Measurements from ENCODE around the gene FITM1.

The FITM1 gene

DNA sequence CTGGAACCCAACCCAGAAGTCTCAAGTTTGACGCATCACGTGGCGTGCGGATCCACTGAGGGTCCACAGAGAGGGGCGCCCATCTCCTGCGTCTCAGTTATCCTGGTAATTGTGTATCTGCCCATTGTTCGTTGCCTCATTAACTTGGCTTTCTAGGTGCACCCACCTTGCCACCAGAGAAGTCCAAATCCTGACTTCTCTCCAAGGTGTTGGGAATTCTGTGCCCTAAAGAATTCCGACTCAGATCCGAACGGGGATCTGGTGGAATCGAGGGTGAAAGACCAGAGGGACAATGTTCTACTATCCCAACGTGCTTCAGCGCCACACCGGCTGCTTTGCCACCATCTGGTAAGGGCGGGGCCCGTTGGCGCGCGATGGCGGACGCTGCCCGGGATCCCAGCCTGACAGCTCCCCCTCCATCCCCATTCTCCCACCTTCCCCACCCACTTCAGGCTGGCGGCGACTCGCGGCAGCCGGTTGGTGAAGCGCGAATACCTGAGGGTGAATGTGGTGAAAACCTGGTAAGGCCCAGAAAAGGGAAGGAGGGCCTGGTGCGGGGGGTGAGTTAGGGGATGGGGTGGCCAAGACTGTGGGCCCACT is 41.9 kb downstream of the FITM1 start:
- Histone ChIP-seq H3K27ac (ENCODE audit: low read length) (no peak overlapping the region), H3K4me1 (ENCODE audit: control insufficient read depth in 1 of 2, insufficient read depth in 2 of 2, low read length in 2 of 2) (peaks cover 0 to 7% of the 10 kb centered on the region in 2 donors), H3K36me3 (ENCODE audit: control insufficient read depth in 1 of 2, insufficient read depth in 2 of 2, low read length in 2 of 2) (peaks cover 13 to 15% of the 10 kb centered on the region in 2 donors), H3K9me3 (ENCODE audit: control insufficient read depth in 1 of 2, low read length in 2 of 2) (no peaks in the 10 kb centered on the region), H3K27me3 (ENCODE audit: low read depth, low read length) (no peaks in the 10 kb centered on the region), H3K4me3 (ENCODE audit: low read depth in 1 of 2, low read length in 2 of 2) (peak overlapping the region; percentile 23 to 60)

DNA sequence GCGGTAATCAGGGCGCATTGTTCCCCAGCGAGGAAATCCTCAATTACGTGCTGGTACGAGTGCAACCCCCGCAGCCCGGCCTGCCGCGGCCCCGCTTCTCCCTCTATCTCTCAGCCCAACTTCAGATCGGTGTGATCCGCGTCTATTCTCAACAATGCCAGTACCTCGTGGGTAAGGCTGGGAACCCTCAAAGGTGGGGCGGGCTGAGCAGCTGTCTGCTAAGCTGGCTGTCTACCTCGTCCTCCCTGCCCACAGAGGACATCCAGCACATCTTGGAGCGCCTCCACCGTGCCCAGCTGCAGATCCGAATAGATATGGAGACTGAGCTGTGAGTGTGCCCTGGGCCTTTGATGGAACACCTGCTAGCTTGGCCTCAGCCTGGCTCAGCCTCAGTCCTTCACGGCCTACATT is 42.4 kb downstream of the FITM1 start:
- Histone ChIP-seq H3K36me3 (ENCODE audit: control insufficient read depth in 1 of 2, insufficient read depth in 2 of 2, low read length in 2 of 2) (peaks cover 13 to 18% of the 10 kb centered on the region in 2 donors), H3K4me1 (ENCODE audit: control insufficient read depth in 1 of 2, insufficient read depth in 2 of 2, low read length in 2 of 2) (peaks cover 0 to 7% of the 10 kb centered on the region in 2 donors), H3K27ac (ENCODE audit: low read length) (no peak overlapping the region), H3K9me3 (ENCODE audit: control insufficient read depth in 1 of 2, low read length in 2 of 2) (no peaks in the 10 kb centered on the region), H3K4me3 (ENCODE audit: low read depth in 1 of 2, low read length in 2 of 2) (no peak overlapping the region), H3K27me3 (ENCODE audit: low read depth, low read length) (no peaks in the 10 kb centered on the region)

DNA sequence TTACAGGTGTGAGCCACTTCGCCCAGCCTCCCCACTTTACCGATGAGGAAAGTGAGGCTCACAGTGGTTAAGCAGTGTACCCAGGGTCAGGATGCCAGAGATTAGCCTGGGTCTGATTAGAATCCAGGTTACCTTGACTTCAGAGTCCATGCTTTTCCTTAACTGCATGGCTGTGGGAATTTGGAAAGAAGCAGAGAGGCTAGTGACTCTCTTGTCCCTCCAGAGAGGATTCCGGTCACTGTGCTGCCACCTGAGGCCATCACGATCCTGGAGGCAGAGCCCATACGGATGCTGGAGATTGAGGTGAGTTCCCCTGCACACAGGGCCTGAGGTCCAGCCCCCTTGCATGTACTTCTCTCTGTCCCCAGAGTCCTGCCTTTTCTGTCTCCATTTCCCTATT is 46.1 kb downstream of the FITM1 start:
- Histone ChIP-seq H3K4me3 (ENCODE audit: low read depth in 1 of 2, low read length in 2 of 2) (no peak overlapping the region), H3K36me3 (ENCODE audit: control insufficient read depth in 1 of 2, insufficient read depth in 2 of 2, low read length in 2 of 2) (peaks cover 27 to 53% of the 10 kb centered on the region in 2 donors), H3K27ac (ENCODE audit: low read length) (no peak overlapping the region), H3K4me1 (ENCODE audit: control insufficient read depth in 1 of 2, insufficient read depth in 2 of 2, low read length in 2 of 2) (peaks cover 0 to 10% of the 10 kb centered on the region in 2 donors), H3K27me3 (ENCODE audit: low read depth, low read length) (no peaks in the 10 kb centered on the region), H3K9me3 (ENCODE audit: control insufficient read depth in 1 of 2, low read length in 2 of 2) (no peaks in the 10 kb centered on the region)

DNA sequence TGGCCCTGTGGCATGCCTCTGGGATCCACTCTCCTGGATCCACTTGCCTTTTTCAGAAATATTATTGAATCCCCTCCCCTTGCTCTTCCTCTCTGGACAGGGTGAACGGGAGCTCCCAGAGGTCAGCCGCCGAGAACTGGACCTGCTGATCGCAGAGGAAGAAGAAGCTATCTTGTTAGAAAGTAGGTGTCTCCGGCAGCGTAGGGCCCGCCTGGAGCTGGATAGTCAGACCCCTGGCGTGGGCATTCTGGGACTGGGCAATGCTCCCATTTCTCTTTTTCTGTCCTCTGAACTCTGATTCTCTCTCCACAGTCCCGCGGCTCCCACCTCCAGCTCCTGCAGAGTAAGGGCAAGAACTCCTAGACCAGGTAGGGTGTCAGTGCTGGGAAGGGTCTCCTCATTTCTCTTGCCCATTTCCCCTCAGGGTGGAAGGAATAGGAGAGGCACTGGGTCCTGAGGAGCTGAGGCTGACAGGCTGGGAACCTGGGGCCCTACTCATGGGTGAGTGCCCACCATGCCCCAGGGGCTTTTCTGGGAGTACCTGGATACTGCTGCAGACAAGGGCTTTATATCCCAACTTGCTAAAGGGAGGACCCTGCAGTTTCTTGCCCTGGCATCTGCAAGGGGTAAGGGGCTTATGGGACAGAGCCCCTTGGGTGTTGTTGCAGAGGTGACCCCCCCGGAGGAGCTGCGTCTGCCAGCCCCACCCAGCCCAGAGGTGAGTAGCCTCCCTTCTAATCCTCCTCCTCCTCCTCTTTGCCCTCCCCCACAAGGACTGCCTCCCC is 46.8 kb downstream of the FITM1 start:
- Histone ChIP-seq H3K9me3 (ENCODE audit: control insufficient read depth in 1 of 2, low read length in 2 of 2) (no peaks in the 10 kb centered on the region), H3K4me1 (ENCODE audit: control insufficient read depth in 1 of 2, insufficient read depth in 2 of 2, low read length in 2 of 2) (peaks cover 0 to 6% of the 10 kb centered on the region in 2 donors), H3K36me3 (ENCODE audit: control insufficient read depth in 1 of 2, insufficient read depth in 2 of 2, low read length in 2 of 2) (peaks cover 33 to 60% of the 10 kb centered on the region in 2 donors), H3K4me3 (ENCODE audit: low read depth in 1 of 2, low read length in 2 of 2) (no peak overlapping the region), H3K27ac (ENCODE audit: low read length) (no peak overlapping the region), H3K27me3 (ENCODE audit: low read depth, low read length) (no peaks in the 10 kb centered on the region)

DNA sequence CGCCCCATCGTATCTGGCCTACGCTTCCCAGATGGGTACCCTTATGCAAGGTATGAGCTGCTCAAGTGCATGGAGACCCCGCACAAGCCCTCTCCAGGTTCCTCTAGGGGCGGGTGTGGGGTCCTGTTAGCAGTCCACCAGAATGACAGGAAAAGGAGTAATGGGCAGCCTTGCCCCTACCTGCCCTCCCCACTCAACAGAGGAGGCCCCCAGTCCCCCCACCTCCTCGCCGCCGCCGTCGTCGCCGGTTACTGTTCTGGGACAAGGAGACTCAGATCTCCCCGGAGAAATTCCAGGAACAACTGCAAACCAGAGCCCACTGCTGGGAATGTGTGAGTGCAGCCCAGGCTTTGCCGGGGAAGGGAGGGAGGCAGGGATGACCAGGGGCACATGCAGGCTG is 47.4 kb downstream of the FITM1 start:
- H3K4me3 ChIP-seq (ENCODE audit: low read depth in 1 of 2, low read length in 2 of 2), result no peak overlapping the region
- no peak overlapping the region for H3K27ac ChIP-seq (ENCODE audit: low read length)
- peaks cover 0 to 3% of the 10 kb centered on the region in 2 donors for H3K4me1 ChIP-seq (ENCODE audit: control insufficient read depth in 1 of 2, insufficient read depth in 2 of 2, low read length in 2 of 2)
- peaks cover 37 to 66% of the 10 kb centered on the region in 2 donors for H3K36me3 ChIP-seq (ENCODE audit: control insufficient read depth in 1 of 2, insufficient read depth in 2 of 2, low read length in 2 of 2)
- H3K27me3 ChIP-seq (ENCODE audit: low read depth, low read length), result no peaks in the 10 kb centered on the region
- no peaks in the 10 kb centered on the region for H3K9me3 ChIP-seq (ENCODE audit: control insufficient read depth in 1 of 2, low read length in 2 of 2)

DNA sequence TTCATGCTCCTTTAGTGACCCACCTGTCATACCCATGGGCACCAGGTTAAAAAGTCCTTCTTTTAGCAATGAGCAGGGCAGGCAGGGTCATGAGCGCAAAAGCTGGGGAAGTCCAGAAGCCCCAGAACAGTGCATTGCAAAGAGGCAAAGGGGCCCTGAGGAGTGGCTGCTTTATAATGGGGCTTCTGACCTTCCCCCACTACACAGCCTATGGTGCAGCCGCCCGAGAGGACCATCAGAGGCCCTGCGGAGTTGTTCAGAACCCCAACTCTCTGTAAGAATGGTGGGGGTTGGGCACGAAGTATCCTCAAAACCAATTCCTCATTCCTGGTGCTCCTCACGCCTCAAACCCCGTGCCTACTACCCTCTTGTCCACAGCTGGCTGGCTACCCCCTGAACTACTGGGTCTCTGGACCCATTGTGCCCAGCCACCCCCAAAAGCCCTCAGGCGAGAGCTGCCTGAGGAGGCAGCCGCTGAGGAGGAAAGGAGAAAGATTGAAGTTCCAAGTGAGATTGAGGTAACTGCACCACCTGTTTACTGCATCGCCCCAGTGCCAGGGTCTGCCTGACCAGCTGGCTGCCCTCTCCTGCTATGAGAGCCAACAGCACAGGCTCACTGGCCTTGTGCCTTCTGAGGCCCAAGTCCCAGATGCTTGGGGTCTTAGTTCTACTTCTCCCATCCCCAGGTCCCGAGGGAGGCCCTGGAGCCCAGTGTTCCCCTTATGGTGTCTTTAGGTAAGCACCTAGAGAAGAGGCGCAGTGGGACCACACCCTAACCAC is 48.1 kb downstream of the FITM1 start:
- no peaks in the 10 kb centered on the region for H3K9me3 ChIP-seq (ENCODE audit: control insufficient read depth in 1 of 2, low read length in 2 of 2)
- H3K27ac ChIP-seq (ENCODE audit: low read length), result no peak overlapping the region
- H3K4me1 ChIP-seq (ENCODE audit: control insufficient read depth in 1 of 2, insufficient read depth in 2 of 2, low read length in 2 of 2), result peaks cover 0 to 3% of the 10 kb centered on the region in 2 donors
- H3K36me3 ChIP-seq (ENCODE audit: control insufficient read depth in 1 of 2, insufficient read depth in 2 of 2, low read length in 2 of 2), result peaks cover 42 to 73% of the 10 kb centered on the region in 2 donors
- no peaks in the 10 kb centered on the region for H3K27me3 ChIP-seq (ENCODE audit: low read depth, low read length)
- H3K4me3 ChIP-seq (ENCODE audit: low read depth in 1 of 2, low read length in 2 of 2), result no peak overlapping the region

DNA sequence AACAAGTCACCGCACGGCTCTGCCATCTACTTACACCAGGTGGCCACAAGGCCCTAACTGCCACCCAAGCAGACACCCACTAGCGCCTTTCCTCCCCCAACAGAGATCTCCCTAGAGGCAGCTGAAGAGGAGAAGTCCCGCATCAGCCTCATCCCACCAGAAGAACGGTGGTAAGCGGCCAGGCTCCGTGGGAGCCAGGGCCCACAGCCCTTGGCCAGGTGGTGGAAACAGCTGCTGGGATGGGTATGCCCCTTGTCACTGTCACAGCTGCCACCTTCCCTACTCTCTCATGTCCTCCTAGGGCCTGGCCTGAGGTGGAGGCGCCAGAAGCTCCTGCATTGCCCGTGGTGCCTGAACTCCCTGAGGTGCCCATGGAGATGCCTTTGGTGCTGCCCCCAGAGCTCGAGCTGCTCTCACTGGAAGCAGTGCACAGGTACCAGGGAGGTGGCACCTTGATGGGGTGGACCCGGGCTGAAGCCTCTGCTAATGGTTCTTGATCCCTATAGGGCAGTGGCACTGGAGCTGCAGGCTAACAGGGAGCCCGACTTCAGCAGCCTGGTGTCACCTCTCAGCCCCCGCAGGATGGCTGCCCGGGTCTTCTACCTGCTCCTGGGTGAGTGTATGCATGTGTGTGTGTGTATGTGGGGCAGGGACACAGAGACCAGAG is 49.0 kb downstream of the FITM1 start:
- H3K36me3 ChIP-seq (ENCODE audit: control insufficient read depth in 1 of 2, insufficient read depth in 2 of 2, low read length in 2 of 2), result peaks cover 45 to 81% of the 10 kb centered on the region in 2 donors
- H3K9me3 ChIP-seq (ENCODE audit: control insufficient read depth in 1 of 2, low read length in 2 of 2), result no peaks in the 10 kb centered on the region
- peak overlapping the region; percentile 65 for H3K27ac ChIP-seq (ENCODE audit: low read length)
- peaks cover 0 to 3% of the 10 kb centered on the region in 2 donors for H3K4me1 ChIP-seq (ENCODE audit: control insufficient read depth in 1 of 2, insufficient read depth in 2 of 2, low read length in 2 of 2)
- no peaks in the 10 kb centered on the region for H3K27me3 ChIP-seq (ENCODE audit: low read depth, low read length)
- H3K4me3 ChIP-seq (ENCODE audit: low read depth in 1 of 2, low read length in 2 of 2), result no peak overlapping the region

DNA sequence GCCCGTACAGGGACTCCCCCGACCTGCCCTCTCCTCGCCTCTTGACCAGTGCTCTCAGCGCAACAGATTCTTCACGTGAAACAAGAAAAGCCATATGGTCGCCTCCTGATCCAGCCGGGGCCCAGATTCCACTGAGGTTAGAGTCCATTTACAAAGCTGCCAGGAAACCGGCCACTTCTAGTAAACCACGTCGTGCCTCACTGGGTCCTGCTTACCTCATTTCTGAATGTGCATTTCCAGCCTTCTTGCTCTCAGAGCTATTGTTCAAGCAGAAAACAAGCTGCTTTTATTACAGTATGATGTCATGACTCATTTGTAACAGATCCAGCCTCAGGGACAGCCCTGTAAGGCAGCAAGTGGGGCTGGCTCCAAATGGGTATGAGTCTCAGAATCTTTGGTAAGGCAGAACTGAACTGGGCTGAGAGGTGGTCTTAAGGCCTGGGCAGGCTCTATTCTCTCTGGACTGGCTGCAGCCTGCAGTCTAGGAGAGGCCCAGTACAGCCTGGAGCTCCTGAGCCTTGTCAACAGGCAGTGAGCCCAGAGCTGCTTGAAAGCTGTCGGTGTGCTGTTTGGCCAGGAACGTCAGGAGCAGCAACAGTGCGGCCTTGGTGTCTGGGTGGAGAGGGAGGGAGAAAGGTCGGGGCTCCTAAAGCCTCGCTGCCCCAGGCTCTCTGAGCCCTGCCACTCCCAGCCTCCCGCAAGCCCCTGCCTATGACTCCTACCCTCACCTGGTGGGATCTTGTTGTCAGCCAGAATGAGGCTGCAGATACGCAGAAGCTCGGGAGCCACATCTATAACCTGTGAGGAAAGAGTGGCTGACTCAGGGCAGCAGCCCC is 49.7 kb downstream of the FITM1 start:
- peak overlapping the region; percentile 65 for H3K27ac ChIP-seq (ENCODE audit: low read length)
- peaks cover 0 to 3% of the 10 kb centered on the region in 2 donors for H3K4me1 ChIP-seq (ENCODE audit: control insufficient read depth in 1 of 2, insufficient read depth in 2 of 2, low read length in 2 of 2)
- no peaks in the 10 kb centered on the region for H3K27me3 ChIP-seq (ENCODE audit: low read depth, low read length)
- no peaks in the 10 kb centered on the region for H3K9me3 ChIP-seq (ENCODE audit: control insufficient read depth in 1 of 2, low read length in 2 of 2)
- no peak overlapping the region for H3K4me3 ChIP-seq (ENCODE audit: low read depth in 1 of 2, low read length in 2 of 2)
- H3K36me3 ChIP-seq (ENCODE audit: control insufficient read depth in 1 of 2, insufficient read depth in 2 of 2, low read length in 2 of 2), result peaks cover 46 to 86% of the 10 kb centered on the region in 2 donors

DNA sequence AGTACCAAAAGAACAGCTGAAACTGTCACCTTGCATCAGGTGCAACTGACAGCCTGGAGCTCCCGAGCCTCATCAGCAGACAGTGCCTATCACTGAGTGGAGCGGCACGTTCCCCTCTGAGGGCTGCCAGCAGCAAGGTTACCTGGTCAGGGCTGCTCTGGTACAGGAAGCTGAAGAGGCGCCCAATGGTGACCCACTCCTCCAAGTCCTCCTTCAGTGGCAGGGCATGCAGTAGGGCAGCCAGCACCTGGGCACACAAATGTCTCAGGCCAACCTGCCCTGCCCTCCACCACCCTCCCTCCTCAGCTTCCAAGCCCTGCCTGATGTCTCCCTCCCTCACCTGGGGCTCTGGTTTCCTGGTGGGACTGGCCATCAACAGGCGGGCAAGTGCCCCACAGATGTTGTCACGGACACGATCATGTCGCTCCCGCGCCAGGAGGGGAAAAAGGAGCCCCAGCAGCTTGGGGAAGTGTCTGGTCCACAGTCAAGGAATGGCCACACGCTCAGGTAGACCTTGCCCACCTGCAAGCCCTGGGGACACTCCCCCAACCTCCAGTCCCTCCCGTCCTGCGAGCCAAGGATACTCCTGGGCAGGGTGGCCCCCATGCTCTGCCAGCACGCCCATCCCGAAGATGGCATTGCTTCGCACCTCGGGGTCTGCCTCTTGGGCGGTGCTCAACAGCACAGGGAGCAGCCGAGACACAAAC is 51.1 kb downstream of the FITM1 start:
- Histone ChIP-seq H3K27me3 (ENCODE audit: low read depth, low read length) (no peaks in the 10 kb centered on the region), H3K36me3 (ENCODE audit: control insufficient read depth in 1 of 2, insufficient read depth in 2 of 2, low read length in 2 of 2) (peaks cover 54 to 98% of the 10 kb centered on the region in 2 donors), H3K27ac (ENCODE audit: low read length) (no peak overlapping the region), H3K4me1 (ENCODE audit: control insufficient read depth in 1 of 2, insufficient read depth in 2 of 2, low read length in 2 of 2) (peaks cover 0 to 3% of the 10 kb centered on the region in 2 donors), H3K4me3 (ENCODE audit: low read depth in 1 of 2, low read length in 2 of 2) (no peak overlapping the region), H3K9me3 (ENCODE audit: control insufficient read depth in 1 of 2, low read length in 2 of 2) (no peaks in the 10 kb centered on the region)
